Kidney tubule cell (primary cell): ENCODE data around the gene THADA.
A peak's percentile ranks its signal among the peaks of the same experiment; 100 is the strongest.
"Not testable (repeated sequence)": the region's sequence is repeated elsewhere in the genome, so short reads cannot be mapped to it uniquely, and the experiment has no call there.

Experiments used
- DNase-seq: peaks from one replicate; pipeline ENCODE4 v3.0.0-alpha.2; 2018; ENCODE audit warnings: low spot score

Gene THADA

GRCh38 chr2:43465234-43465633 is 130.6 kb downstream of the THADA start:
- no peak for DNase-seq

- DNase-seq: no peak
Measured at GRCh38 chr2:43464590-43464989, 131.2 kb downstream of the THADA start.

GRCh38 chr2:43462866-43463641 is 132.8 kb downstream of the THADA start:
- DNase-seq: no peak

DNA sequence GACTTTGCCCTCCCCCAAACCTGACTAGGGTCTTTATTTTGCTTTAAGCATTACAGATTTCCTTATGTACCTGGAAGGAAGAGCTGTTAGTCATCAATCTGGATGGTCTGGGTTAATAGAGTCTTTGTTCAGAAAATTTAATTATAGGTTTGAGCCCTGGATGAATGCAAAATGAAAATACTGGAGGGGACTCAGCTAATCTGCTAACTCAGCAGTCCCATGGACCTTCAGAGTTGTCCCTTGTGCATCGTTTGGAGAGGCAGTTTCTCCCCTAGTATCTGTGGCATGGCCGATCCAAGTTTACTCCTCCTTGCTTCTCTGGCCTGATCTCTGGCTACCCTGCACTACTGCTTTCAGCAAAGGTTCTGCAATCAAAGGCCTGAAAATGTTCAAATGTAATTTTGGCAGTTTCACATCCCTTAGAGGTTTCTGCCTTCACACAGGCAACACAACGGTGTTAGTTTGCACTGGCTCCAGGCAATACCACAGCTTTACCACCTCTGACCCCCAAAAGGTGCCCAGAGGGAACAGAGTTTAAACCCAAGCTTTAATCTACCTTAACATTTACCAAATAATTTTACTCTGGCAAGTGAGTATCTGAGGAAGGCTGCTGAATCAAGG is 134.3 kb downstream of the THADA start:
- no peak for DNase-seq

DNA sequence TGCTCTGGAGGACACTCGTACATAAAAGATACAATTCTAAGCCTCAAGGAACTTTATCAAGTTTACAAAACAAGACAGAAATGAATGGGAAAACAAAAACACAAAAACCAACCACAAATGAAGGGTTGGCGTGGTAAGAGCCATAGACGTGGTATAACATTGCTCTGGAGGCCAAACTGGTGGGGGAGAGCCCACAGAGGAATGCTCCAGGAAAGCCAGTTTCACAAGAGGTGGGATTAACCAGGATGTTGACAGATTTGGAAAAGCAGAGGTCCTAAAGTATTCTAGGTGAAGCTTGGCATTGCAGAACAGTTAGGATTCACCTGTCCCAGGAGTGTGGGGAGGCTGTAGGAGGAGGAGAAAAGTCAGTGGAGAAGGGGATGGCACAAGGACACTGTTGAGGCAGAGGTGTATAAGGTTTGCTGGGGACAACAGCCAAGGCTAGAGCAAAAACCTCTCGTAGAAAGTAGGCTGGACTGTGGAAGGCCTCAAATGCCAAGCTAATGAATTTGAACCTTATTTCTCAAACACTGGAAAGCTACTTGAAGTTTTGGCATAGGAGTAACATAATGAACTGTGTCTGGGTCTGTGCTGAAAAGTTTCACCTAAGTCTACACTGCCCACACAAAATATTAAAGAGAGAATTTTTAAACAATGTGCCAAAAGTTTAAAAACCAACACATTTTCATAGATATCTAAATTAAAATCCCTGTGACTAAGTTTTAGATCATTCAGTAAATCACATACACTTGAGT is 135.1 kb downstream of the THADA start:
- no peak for DNase-seq

DNA sequence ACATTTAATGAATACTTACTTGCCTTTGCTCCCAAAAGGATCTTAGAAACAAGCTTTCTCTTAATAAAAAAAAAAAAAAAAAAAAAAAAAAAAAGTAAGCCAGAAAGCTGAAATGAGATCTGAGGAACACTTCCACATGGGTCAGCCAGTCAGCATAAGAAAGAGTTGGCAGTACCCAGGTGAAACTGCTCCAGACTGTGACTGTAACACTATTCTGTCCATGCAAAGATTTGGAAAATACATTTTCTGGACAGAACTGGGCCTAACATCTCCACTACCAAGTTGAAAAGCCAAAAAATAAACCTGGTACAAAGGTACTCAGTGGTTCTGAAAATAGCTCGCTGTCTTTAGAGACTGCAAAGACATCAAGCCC is 135.7 kb downstream of the THADA start:
- DNase-seq: no peak

GRCh38 chr2:43459446-43460173 is 136.2 kb downstream of the THADA start:
- peak; percentile 73 for DNase-seq

- DNase-seq: peak; percentile 36
Measured at GRCh38 chr2:43458014-43458628, 137.7 kb downstream of the THADA start.

DNA sequence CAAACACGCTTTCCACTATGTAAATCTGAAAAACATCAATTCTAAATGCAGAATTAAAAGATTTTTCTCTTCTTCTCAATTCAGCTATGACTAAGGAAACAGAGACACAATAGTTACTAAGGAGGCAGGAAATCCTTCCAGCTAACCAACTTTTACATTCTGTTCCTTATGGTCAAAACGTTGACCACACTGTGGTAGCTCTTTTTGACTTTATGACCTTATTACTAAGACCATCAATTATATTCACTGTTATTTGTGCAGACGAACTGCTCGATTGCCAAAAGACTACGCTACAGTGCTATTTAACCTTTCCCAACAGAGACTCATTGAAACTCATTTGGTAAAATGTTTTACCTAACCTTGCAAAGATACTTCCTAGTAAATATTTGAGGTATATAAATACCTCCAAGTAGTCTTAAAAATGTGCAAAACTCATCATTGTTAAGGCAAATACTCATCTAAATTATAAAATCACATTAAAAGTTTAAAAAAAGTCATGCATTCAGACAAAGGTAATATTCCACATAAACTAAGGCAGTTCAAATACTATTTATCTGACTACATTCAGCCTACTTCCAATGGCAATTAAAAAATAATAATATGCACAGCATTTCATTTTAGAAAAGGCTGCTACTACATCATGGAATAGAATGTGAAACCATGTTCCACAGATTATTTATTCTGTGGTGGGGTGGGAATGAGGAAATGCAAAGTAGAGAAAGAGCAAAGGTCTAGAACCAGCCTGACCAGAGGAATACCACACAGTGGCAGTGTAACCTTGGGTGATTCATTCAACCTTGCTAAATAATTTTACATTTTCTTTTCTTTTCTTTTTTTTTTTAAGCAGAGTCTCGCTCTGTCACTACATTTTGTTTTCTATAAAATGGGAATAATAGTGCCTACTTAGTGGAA is 139.9 kb downstream of the THADA start:
- DNase-seq: peak; percentile 77

DNA sequence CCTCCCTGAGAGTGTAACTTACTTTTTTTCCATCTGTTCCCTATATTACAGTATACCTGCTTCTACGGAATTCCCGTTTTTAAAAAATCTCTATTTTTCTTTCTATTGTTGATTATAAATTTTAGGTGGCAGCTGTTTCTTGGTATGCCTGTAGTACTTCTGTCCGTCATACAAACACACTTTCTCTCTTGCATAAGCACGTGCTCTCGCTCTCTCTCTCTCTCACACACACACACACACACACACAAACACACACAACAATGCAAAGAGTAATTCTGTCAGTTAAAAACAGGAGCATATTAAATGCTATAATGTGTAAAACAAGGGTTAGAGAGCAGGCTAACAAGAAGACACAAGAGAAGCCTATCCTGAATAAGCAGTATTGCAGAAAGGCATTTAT is 140.5 kb downstream of the THADA start:
- DNase-seq: no peak

GRCh38 chr2:43454791-43455190 is 141.0 kb downstream of the THADA start:
- no peak for DNase-seq

GRCh38 chr2:43453179-43454170 is 142.4 kb downstream of the THADA start:
- DNase-seq: peak; percentile 59

- no peak for DNase-seq
Measured at GRCh38 chr2:43452318-43452731, 143.5 kb downstream of the THADA start.

DNA sequence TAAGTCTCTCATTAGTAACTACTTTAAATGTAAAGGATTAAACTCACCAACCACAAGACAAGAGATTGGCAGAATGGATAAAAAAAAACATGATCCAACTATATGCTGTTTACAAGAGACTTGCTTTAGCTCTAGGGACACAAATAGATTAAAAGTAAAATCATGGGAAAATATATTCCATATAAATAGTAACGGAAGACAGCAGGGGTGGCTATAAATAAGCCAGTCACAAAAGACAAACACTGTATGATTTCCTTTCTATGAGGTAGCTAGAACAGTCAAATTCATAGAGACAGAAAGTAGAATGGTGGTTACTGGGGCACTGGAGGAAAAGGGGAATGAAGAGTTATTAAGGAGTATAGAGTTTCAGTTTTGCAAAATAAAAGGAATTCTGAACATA is 145.2 kb downstream of the THADA start:
- no peak for DNase-seq

DNA sequence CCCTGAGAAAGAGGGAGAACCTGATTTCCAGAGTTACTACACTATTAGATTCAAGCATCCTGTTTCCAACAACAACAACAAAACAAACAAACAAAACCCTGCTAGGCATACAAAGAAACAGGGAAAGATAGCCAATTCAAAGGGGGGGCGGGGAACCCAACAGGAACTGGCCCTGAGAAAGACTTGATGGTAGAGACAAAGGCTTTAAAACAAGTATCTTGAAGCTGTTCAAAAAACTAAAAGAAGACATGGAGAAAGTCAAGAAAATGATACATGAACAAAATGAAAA is 147.1 kb downstream of the THADA start:
- DNase-seq: no peak

- no peak for DNase-seq
Measured at GRCh38 chr2:43448011-43448821, 147.6 kb downstream of the THADA start.

- not testable (repeated sequence) for DNase-seq
Measured at GRCh38 chr2:43446755-43447154, 149.1 kb downstream of the THADA start.

GRCh38 chr2:43445781-43446180 is 150.1 kb downstream of the THADA start:
- DNase-seq: no peak
